Renal cortex interstitium (tissue), 15 donors: ENCODE data around the gene KCNN4. TPM values are rescaled to one million over a fixed set of nuclear protein-coding genes. Genes with fewer than 3 reads are reported as not detected.
A peak's percentile ranks its signal among the peaks of the same experiment; 100 is the strongest.
"Not testable (repeated sequence)": the region's sequence is repeated elsewhere in the genome, so short reads cannot be mapped to it uniquely, and the experiment has no call there.

Source experiments
- DNase-seq, 11 donors: peaks; one replicate each; pipeline ENCODE4 v3.0.0-alpha.2; 2013; ENCODE audit warnings: low read depth in 9 of 11, low spot score in 4 of 11; ENCODE audit errors: extremely low read depth in 1 of 11
- long read RNA-seq, 16 experiments: transcript quantifications; one replicate each; lab custom pipeline, GENCODE V29; 2026
- polyA plus RNA-seq, 3 donors: library from polyadenylated mRNA; unstranded; fragments of 120-200 nt; gene quantifications; one replicate each; pipeline ENCODE4 v1.2.1, GENCODE V29; 2013; ENCODE audit not compliant: insufficient read length in 3 of 3

The KCNN4 gene
- polyA plus RNA-seq, result 1 to 10 TPM in 2 of 3 donors, under 1 TPM in 1; 0.70 to 2.8 (median 1.2) TPM
- long read RNA-seq, donor 1, partial matches to known transcripts, result 0 of 1 reads
- long read RNA-seq, donor 1, other reads (novel, unspliced or antisense), result 0 of 1 reads
- long read RNA-seq, donor 2, result 0 reads
- long read RNA-seq, donor 3, result 0 reads
- long read RNA-seq, donor 4, result 0 reads
- long read RNA-seq, donor 5, result 0 reads
- long read RNA-seq, donor 6, partial matches to known transcripts, result 0 of 1 reads
- long read RNA-seq, donor 6, other reads (novel, unspliced or antisense), result 0 of 1 reads
- long read RNA-seq, donor 7, partial matches to known transcripts, result 0 of 1 reads
- long read RNA-seq, donor 7, other reads (novel, unspliced or antisense), result 0 of 1 reads
- long read RNA-seq, donor 8, partial matches to known transcripts, result 0 of 1 reads
- long read RNA-seq, donor 8, other reads (novel, unspliced or antisense), result 0 of 1 reads
- long read RNA-seq, donor 9, partial matches to known transcripts, result 0 of 1 reads
- long read RNA-seq, donor 9, other reads (novel, unspliced or antisense), result 0 of 1 reads
- long read RNA-seq, donor 10, partial matches to known transcripts, result 0 of 2 reads
- long read RNA-seq, donor 10, other reads (novel, unspliced or antisense), result 0 of 2 reads
- long read RNA-seq, donor 11, partial matches to known transcripts, result 0 of 1 reads
- long read RNA-seq, donor 11, other reads (novel, unspliced or antisense), result 0 of 1 reads
- long read RNA-seq, donor 12, result 0 reads
- long read RNA-seq, donor 13, result 0 reads
- long read RNA-seq, donor 14, result 0 reads
- long read RNA-seq, donor 15, result 0 reads
- long read RNA-seq, donor 16, partial matches to known transcripts, result 0 of 1 reads
- long read RNA-seq, donor 16, other reads (novel, unspliced or antisense), result 0 of 1 reads

- no peak for DNase-seq
These were observed at the start of gene KCNN4 for GRCh38 chr19:43780706-43781525. TSS of gene KCNN4 (minus strand) at chr19:43780973. CDS start at chr19:43780861, 112 bp downstream.

GRCh38 chr19:43826787-43827754 is 46.3 kb upstream of the KCNN4 start, which contains the start of gene ZNF283:
TSS of gene ZNF283 (plus strand) at chr19:43827321. CDS start at chr19:43833505, 6,184 bp downstream.
- DNase-seq, result peak; percentile 73 to 92 (median 87)

DNA sequence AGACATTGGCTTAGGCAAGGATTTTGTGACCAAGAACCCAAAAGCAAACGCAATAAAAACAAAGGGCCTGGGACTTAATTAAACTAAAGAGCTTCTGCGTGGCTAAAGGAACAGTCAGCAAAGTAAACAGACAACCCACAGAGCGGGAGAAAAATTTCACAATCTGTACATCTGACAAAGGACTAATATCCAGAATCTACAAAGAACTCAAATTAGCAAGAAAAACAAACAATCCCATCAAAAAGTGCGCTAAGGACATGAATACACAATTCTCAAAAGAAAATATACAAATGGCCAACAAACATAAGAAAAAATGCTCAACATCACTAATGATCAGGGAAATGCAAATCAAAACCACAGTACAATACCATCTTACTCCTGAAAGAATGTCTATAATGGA is 43.8 kb upstream of the KCNN4 start:
- DNase-seq, result not testable (repeated sequence)

GRCh38 chr19:43823856-43824255 is 43.1 kb upstream of the KCNN4 start:
- DNase-seq, result not testable (repeated sequence)

- DNase-seq, result no peak
These were observed 40.1 kb upstream of the KCNN4 start for GRCh38 chr19:43820884-43821215.

GRCh38 chr19:43820098-43820883 is 39.5 kb upstream of the KCNN4 start:
- DNase-seq, result peak in 1 of 11 donors; percentile 7

- DNase-seq, result no peak
These were observed 37.7 kb upstream of the KCNN4 start for GRCh38 chr19:43818500-43818899.

- DNase-seq, result not testable (repeated sequence)
These were observed 36.7 kb upstream of the KCNN4 start for GRCh38 chr19:43817454-43817853.

GRCh38 chr19:43814663-43815352 is 34.0 kb upstream of the KCNN4 start:
- no peak for DNase-seq

DNA sequence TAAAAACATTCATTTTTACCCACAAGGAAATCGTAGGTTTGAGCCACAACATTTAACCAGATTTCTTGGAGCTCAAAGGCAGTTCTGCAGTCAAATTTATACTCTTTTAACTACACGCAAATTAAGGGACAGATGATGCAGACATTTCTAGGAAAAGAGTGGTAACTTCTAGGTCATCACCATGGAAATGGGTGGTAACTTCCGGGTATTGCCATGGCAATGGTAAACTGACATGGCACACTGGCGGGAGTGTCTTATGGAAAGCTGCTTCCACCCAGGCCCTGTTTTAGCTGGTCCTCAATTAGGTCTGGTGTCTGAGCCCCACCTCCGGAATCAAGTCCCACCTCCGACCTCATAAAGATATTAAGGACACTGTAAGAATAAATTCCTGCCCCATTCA is 31.9 kb upstream of the KCNN4 start:
- no peak for DNase-seq

DNA sequence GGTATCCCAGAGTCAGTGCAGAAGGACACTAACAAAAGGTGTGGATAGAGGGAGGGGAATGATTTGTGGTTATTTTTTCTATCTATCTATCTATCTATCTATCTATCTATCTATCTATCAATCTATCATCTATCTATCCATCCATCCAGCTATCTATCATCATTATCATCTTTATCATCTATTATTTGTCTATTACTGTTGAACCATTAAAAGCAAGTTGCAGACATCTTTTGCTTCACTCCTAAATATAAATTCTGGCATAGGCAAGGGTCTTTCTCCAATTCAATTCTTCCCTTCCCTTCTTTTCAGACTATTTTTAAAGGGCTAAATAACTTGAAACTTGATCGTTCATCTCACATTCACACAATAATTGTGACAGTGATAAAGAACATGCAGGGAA is 31.5 kb upstream of the KCNN4 start:
- DNase-seq, result no peak

GRCh38 chr19:43811837-43812236 is 31.1 kb upstream of the KCNN4 start:
- DNase-seq, result no peak

- DNase-seq, result no peak
These were observed 29.3 kb upstream of the KCNN4 start for GRCh38 chr19:43809762-43810696.

GRCh38 chr19:43807651-43808050 is 26.9 kb upstream of the KCNN4 start:
- DNase-seq, result no peak

GRCh38 chr19:43806848-43807247 is 26.1 kb upstream of the KCNN4 start:
- DNase-seq, result no peak

GRCh38 chr19:43806401-43806800 is 25.6 kb upstream of the KCNN4 start:
- DNase-seq, result not testable (repeated sequence)
